ENCODE measurements around the gene CA10.

DNA sequence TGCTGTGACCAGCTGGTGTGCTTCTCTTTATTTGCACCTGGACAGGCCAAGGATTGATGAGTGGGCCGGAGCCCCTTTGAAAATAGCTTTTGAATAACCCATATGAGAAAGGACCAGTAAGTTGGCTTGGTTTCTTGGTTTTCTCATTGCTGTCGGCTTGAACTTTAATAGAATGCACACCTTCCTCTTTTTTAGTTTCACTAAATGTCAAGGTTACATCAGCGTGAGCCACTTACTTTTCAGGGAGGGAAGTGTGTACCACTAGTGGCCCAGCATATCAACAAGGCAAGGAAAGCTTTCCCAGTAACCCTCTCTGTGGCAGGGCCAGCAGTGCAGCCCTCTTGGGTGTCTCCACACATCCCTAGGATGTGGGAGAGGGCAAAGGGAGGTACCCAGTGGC is 433.3 kb downstream of the CA10 start:
- no peak for TF ChIP-seq POLR2A (IDR thresholded peaks at IDR 0.05)
- TF ChIP-seq, protein P1, sequence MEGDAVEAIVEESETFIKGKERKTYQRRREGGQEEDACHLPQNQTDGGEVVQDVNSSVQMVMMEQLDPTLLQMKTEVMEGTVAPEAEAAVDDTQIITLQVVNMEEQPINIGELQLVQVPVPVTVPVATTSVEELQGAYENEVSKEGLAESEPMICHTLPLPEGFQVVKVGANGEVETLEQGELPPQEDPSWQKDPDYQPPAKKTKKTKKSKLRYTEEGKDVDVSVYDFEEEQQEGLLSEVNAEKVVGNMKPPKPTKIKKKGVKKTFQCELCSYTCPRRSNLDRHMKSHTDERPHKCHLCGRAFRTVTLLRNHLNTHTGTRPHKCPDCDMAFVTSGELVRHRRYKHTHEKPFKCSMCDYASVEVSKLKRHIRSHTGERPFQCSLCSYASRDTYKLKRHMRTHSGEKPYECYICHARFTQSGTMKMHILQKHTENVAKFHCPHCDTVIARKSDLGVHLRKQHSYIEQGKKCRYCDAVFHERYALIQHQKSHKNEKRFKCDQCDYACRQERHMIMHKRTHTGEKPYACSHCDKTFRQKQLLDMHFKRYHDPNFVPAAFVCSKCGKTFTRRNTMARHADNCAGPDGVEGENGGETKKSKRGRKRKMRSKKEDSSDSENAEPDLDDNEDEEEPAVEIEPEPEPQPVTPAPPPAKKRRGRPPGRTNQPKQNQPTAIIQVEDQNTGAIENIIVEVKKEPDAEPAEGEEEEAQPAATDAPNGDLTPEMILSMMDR (IDR thresholded peaks at IDR 0.05), result no peak

Measured in right lobe of liver (tissue), 4 donors.